ENCODE data around the gene SLC35E2B. TPM values are rescaled to one million over a fixed set of nuclear protein-coding genes. Genes with fewer than 3 reads are reported as not detected.
"Not testable (repeated sequence)": the region's sequence is repeated elsewhere in the genome, so short reads cannot be mapped to it uniquely, and the experiment has no call there.

Gene SLC35E2B
- polyA plus RNA-seq, 1 donor from 2014 or later = 93.2 TPM

DNA sequence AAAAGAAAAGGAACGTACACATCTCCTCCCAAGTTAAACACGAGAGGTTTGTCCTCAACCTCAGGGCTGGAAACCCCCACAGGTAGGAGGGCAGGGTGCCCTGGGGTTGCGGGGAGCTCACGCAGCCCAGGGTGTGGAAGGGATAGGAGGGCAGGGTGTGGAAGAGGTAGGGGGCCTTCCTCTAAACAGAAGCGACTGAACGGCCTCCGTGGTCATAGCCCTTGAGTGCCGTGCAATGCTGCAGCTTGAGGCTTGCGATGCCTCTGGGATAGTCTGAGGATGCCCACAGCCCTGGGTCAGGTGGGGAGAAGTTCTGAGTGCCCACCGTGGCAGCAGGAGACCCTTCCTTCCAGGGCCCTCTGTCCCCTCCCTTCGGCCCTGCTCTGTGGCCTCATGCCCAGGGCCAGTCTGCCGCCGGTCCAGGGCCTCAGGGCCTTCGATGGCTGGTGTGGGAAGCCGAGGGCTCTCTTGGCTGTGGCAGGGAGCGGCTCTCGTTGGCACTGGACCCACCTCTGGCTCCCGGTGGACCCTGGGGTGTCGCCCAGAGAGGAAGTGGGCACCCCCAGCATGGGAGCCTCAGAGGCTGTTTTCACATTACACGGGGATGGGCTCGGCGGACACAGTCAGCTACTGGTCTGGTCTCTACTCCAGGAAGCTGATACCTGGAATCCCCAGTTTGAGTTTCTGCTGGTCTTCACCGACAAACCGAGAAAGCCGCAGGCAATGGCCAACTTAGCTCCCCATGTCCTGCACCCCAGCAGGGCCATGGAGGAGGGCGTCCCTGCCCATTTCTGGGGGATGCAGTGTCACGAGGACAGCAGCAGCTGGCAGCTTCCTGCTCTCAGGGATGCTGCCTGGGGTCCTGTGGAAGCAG lies 27.4 kb downstream of the SLC35E2B start:
- H3K27me3 ChIP-seq (ENCODE audit: insufficient read depth, low read depth, low read length) = no peaks in the 10 kb centered on the region
- no peak overlapping the region for H3K4me3 ChIP-seq (ENCODE audit: low read length)
- no peak overlapping the region for H3K9ac ChIP-seq (ENCODE audit: low read length)
- H3K79me2 ChIP-seq (replicated peaks; ENCODE audit: insufficient read depth, low read length) = no peaks in the 10 kb centered on the region
- H3K27ac ChIP-seq (ENCODE audit: low read length) = no peak overlapping the region
- H3K4me2 ChIP-seq (ENCODE audit: low read length) = no peak overlapping the region
- no peaks in the 10 kb centered on the region for H3F3A ChIP-seq (ENCODE audit: insufficient read depth, low read length, poor library complexity, severe bottlenecking)
- no peak for TF ChIP-seq SMC3 (conservative IDR thresholded peaks at IDR 0.05; ENCODE audit: poor library complexity)
- TF ChIP-seq MXI1 (conservative IDR thresholded peaks at IDR 0.05; ENCODE audit: poor library complexity, severe bottlenecking) = no peak
- TF ChIP-seq RAD21 (conservative IDR thresholded peaks at IDR 0.05) = no peak
- TF ChIP-seq, protein P1, sequence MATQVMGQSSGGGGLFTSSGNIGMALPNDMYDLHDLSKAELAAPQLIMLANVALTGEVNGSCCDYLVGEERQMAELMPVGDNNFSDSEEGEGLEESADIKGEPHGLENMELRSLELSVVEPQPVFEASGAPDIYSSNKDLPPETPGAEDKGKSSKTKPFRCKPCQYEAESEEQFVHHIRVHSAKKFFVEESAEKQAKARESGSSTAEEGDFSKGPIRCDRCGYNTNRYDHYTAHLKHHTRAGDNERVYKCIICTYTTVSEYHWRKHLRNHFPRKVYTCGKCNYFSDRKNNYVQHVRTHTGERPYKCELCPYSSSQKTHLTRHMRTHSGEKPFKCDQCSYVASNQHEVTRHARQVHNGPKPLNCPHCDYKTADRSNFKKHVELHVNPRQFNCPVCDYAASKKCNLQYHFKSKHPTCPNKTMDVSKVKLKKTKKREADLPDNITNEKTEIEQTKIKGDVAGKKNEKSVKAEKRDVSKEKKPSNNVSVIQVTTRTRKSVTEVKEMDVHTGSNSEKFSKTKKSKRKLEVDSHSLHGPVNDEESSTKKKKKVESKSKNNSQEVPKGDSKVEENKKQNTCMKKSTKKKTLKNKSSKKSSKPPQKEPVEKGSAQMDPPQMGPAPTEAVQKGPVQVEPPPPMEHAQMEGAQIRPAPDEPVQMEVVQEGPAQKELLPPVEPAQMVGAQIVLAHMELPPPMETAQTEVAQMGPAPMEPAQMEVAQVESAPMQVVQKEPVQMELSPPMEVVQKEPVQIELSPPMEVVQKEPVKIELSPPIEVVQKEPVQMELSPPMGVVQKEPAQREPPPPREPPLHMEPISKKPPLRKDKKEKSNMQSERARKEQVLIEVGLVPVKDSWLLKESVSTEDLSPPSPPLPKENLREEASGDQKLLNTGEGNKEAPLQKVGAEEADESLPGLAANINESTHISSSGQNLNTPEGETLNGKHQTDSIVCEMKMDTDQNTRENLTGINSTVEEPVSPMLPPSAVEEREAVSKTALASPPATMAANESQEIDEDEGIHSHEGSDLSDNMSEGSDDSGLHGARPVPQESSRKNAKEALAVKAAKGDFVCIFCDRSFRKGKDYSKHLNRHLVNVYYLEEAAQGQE (IDR thresholded peaks at IDR 0.05; ENCODE audit: borderline replicate concordance) = no peak
- no peak for TF ChIP-seq TAF1 (IDR thresholded peaks at IDR 0.05; ENCODE audit: low read depth)
- TF ChIP-seq POLR2AphosphoS5 (IDR thresholded peaks at IDR 0.05) = no peak
- no peak for TF ChIP-seq EZH2 (IDR thresholded peaks at IDR 0.05; ENCODE audit: borderline replicate concordance, insufficient read depth, low read length, poor library complexity, severe bottlenecking)
- no peak overlapping the region for H2AFZ ChIP-seq (ENCODE audit: low read depth, low read length)
- no peaks in the 10 kb centered on the region for H3K36me3 ChIP-seq (ENCODE audit: insufficient read depth, low read length)
- no peaks in the 10 kb centered on the region for H3K9me2 ChIP-seq (ENCODE audit: insufficient read depth, low read length)
- no peaks in the 10 kb centered on the region for H3K9me3 ChIP-seq (ENCODE audit: low read length)
- no peaks in the 10 kb centered on the region for H4K20me1 ChIP-seq (ENCODE audit: insufficient read depth)

DNA sequence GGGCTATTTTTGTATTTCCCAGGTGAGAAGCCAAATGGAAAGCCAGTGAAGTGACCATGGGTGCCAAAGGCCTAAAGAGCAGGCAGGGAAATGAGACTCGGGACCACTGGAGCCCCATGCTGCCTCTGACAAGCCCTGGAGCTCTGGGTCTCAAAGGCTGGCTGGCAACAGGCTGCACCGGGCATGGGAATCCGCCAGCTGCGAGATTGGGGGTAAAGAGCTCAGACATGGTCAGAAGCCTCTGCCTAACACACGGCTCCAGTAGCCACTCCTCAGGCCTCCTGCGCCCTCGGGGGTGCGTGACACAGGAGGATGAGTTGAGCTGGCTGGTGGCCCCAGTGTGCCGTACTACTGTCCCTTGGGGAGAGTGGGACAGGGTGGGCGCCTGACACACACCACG lies 28.3 kb downstream of the SLC35E2B start:
- not testable (repeated sequence) for H3K79me2 ChIP-seq (replicated peaks; ENCODE audit: insufficient read depth, low read length); H3F3A ChIP-seq (ENCODE audit: insufficient read depth, low read length, poor library complexity, severe bottlenecking); H3K27me3 ChIP-seq (ENCODE audit: insufficient read depth, low read depth, low read length)

DNA sequence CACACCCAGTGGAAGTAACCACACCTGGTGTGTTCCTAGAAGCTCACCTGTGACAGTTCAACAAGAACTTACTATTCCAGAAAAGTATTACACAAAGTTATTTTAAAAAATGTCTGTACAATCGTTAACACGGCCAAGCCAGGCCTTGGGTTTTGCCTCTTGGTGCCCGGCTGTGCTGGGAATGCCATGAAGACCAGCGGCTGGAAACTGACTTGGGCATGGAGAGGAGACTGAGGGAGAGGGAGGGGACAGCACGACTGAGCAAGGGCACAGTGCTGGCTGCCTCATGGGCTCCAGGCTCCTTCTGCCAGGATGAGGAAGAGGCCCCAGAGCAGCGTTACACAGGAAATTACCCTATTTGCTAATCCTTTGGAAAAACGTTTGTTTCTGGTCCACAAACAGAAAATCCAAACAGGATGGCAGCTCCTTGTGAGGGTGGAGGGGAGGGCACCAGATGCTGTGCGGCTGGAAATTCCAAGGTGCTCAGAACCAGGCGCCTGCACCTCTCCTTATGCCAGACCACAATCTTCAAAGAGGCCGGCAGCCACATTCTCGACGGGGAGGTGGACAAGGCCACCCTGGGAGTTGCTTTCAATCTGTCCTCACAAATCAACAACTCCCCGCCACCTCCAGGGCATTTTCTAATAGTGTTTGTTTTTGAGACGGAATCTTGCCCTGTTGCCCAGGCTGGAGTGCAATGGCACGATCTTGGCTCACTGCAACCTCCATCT lies 29.6 kb downstream of the SLC35E2B start:
- not testable (repeated sequence) for H3K27me3 ChIP-seq (ENCODE audit: insufficient read depth, low read depth, low read length); H3K27ac ChIP-seq (ENCODE audit: low read length); H3K79me2 ChIP-seq (replicated peaks; ENCODE audit: insufficient read depth, low read length); H3F3A ChIP-seq (ENCODE audit: insufficient read depth, low read length, poor library complexity, severe bottlenecking); H2AFZ ChIP-seq (ENCODE audit: low read depth, low read length); H4K20me1 ChIP-seq (ENCODE audit: insufficient read depth); H3K9me3 ChIP-seq (ENCODE audit: low read length); H3K4me3 ChIP-seq (ENCODE audit: low read length); H3K36me3 ChIP-seq (ENCODE audit: insufficient read depth, low read length); H3K9ac ChIP-seq (ENCODE audit: low read length); H3K4me2 ChIP-seq (ENCODE audit: low read length); H3K9me2 ChIP-seq (ENCODE audit: insufficient read depth, low read length)

More for the DNA sequence above, 28.3 kb downstream of the SLC35E2B start:
- H2AFZ ChIP-seq (ENCODE audit: low read depth, low read length); H3K36me3 ChIP-seq (ENCODE audit: insufficient read depth, low read length); H3K9me3 ChIP-seq (ENCODE audit: low read length); H3K27ac ChIP-seq (ENCODE audit: low read length); H4K20me1 ChIP-seq (ENCODE audit: insufficient read depth); H3K9ac ChIP-seq (ENCODE audit: low read length); H3K4me3 ChIP-seq (ENCODE audit: low read length); H3K9me2 ChIP-seq (ENCODE audit: insufficient read depth, low read length); H3K4me2 ChIP-seq (ENCODE audit: low read length): not testable (repeated sequence)

DNA sequence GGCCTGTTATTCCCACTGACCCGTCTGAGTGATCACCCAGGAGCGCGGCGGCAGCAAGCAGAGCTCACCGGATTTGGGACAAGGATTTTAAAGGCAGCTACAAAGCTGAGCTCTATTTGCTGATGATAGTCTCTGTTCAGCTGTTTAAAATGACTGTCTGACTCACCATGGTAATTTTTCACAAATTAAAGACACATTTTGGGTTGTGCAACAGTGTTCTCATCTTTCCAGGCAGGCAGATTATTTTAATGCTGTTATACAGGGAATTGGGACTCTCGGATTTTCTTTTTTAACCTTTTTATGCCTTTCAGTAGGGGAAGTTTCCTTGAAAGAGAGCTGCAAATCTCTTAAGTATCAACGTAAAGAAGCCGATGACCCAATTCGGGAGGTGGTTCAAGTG lies 30.2 kb downstream of the SLC35E2B start:
- H3K9me2 ChIP-seq (ENCODE audit: insufficient read depth, low read length); H3K36me3 ChIP-seq (ENCODE audit: insufficient read depth, low read length); H2AFZ ChIP-seq (ENCODE audit: low read depth, low read length); H3K9ac ChIP-seq (ENCODE audit: low read length); H3K27me3 ChIP-seq (ENCODE audit: insufficient read depth, low read depth, low read length); H3F3A ChIP-seq (ENCODE audit: insufficient read depth, low read length, poor library complexity, severe bottlenecking); H3K4me3 ChIP-seq (ENCODE audit: low read length); H3K27ac ChIP-seq (ENCODE audit: low read length); H3K79me2 ChIP-seq (replicated peaks; ENCODE audit: insufficient read depth, low read length); H3K4me2 ChIP-seq (ENCODE audit: low read length); H3K9me3 ChIP-seq (ENCODE audit: low read length); H4K20me1 ChIP-seq (ENCODE audit: insufficient read depth): not testable (repeated sequence)
